Karpas-422 (cell line): ENCODE measurements around the gene QRICH2. TPM values are rescaled to one million over a fixed set of nuclear protein-coding genes. Genes with fewer than 3 reads are reported as not detected.
"Not testable (repeated sequence)": the region's sequence is repeated elsewhere in the genome, so short reads cannot be mapped to it uniquely, and the experiment has no call there.

Experiments used
- DNase-seq: peaks from one replicate; pipeline ENCODE4 v3.0.0-alpha.2; 2015
- H2AFZ ChIP-seq: fragments of 200-600 bp; sonication (generic); 2 replicates; pipeline ENCODE4 v1.6.1; 2014; ENCODE audit warnings: antibody characterized with exemption, low read length, mixed read lengths
- H3K27ac ChIP-seq: fragments of 200-600 bp; sonication (generic); 2 replicates; pipeline ENCODE4 v1.5.1; 2014; ENCODE audit warnings: mild to moderate bottlenecking, low read length, moderate library complexity
- H3K27me3 ChIP-seq: fragments of 200-600 bp; sonication (generic); 2 replicates; pipeline ENCODE4 v1.6.1; 2014; ENCODE audit warnings: low read length, mixed read lengths
- H3K36me3 ChIP-seq: fragments of 200-600 bp; sonication (generic); 2 replicates; pipeline ENCODE4 v1.6.1; 2014; ENCODE audit warnings: low read length, mixed read lengths; ENCODE audit not compliant: insufficient read depth
- H3K4me1 ChIP-seq: fragments of 200-600 bp; sonication (generic); 2 replicates; pipeline ENCODE4 v1.6.1; 2014; ENCODE audit warnings: mild to moderate bottlenecking, low read length, mixed read lengths
- H3K4me2 ChIP-seq: fragments of 200-600 bp; sonication (generic); 2 replicates; pipeline ENCODE4 v1.6.1; 2014; ENCODE audit warnings: low read length, low read depth, mild to moderate bottlenecking; ENCODE audit not compliant: poor library complexity, severe bottlenecking
- H3K4me3 ChIP-seq: fragments of 200-600 bp; sonication (generic); 2 replicates; pipeline ENCODE4 v1.5.1; 2014; ENCODE audit warnings: mild to moderate bottlenecking, antibody characterized with exemption, low read length, mixed read lengths
- H3K79me2 ChIP-seq: fragments of 200-600 bp; sonication (generic); 2 replicates; pipeline ENCODE4 v1.6.1; 2014; ENCODE audit warnings: mild to moderate bottlenecking, low read length, mixed read lengths
- H3K9ac ChIP-seq: fragments of 200-600 bp; sonication (generic); 2 replicates; pipeline ENCODE4 v1.6.0; 2014; ENCODE audit warnings: low read length
- H3K9me2 ChIP-seq: fragments of 200-600 bp; sonication (generic), shearing (Covaris generic); replicated peaks from 2 replicates; pipeline ENCODE4 v1.6.0; 2014; ENCODE audit warnings: mild to moderate bottlenecking, low read length, moderate library complexity; ENCODE audit not compliant: insufficient read depth
- H3K9me3 ChIP-seq: fragments of 300-700, 200-600 bp; sonication (generic); 2 replicates; pipeline ENCODE4 v1.6.1; 2014; ENCODE audit warnings: low read length, mixed read lengths
- H4K20me1 ChIP-seq: fragments of 200-600 bp; sonication (generic); 2 replicates; pipeline ENCODE4 v1.6.1; 2014; ENCODE audit warnings: mild to moderate bottlenecking, antibody characterized with exemption, low read length, low read depth; ENCODE audit not compliant: insufficient read depth
- total RNA-seq: library from RNA; depleted of rRNA; stranded (reverse); fragments of >200 nt; shearing (Covaris generic); gene quantifications from 2 replicates; pipeline ENCODE4 v1.2.3, GENCODE V29; 2014; ENCODE audit warnings: low replicate concordance

The QRICH2 gene
- total RNA-seq, 1 experiment from 2014 or later, result 3.1 TPM

- Histone ChIP-seq H2AFZ (no peak overlapping the region), H3K27me3 (no peaks in the 10 kb centered on the region), H3K9me2 (no peaks in the 10 kb centered on the region), H3K4me2 (peak overlapping the region; percentile 20), H3K4me1 (peaks cover 19% of the 10 kb centered on the region), H3K4me3 (no peak overlapping the region), H3K36me3 (no peaks in the 10 kb centered on the region), H3K27ac (no peak overlapping the region), H3K9ac (no peak overlapping the region), H3K9me3 (no peaks in the 10 kb centered on the region), H3K79me2 (peaks cover 34% of the 10 kb centered on the region), H4K20me1 (no peaks in the 10 kb centered on the region; the same call in 1 of the 2 replicates)
- peak; percentile 27 for DNase-seq
Measured at GRCh38 chr17:76351526-76352071, 43.5 kb upstream of the QRICH2 start.

- peaks cover 34% of the 10 kb centered on the region for H3K79me2 ChIP-seq
- H3K4me2 ChIP-seq, result no peak overlapping the region
- H3K9me2 ChIP-seq, result no peaks in the 10 kb centered on the region
- H4K20me1 ChIP-seq, result no peaks in the 10 kb centered on the region; the same call in 1 of the 2 replicates
- peaks cover 17% of the 10 kb centered on the region for H3K4me1 ChIP-seq
- H3K36me3 ChIP-seq, result no peaks in the 10 kb centered on the region
- no peaks in the 10 kb centered on the region for H3K27me3 ChIP-seq
- H2AFZ ChIP-seq, result no peak overlapping the region
- H3K27ac ChIP-seq, result no peak overlapping the region
- no peak overlapping the region for H3K9ac ChIP-seq
- no peaks in the 10 kb centered on the region for H3K9me3 ChIP-seq
- peak; percentile 9 for DNase-seq
- H3K4me3 ChIP-seq, result no peak overlapping the region
Measured at GRCh38 chr17:76350463-76350862, 42.4 kb upstream of the QRICH2 start.

GRCh38 chr17:76346936-76347335 lies 38.9 kb upstream of the QRICH2 start:
- H2AFZ ChIP-seq, H4K20me1 ChIP-seq, H3K4me2 ChIP-seq, H3K4me3 ChIP-seq, H3K9me3 ChIP-seq, H3K9me2 ChIP-seq, H3K27ac ChIP-seq, DNase-seq, H3K4me1 ChIP-seq, H3K9ac ChIP-seq, H3K27me3 ChIP-seq, H3K36me3 ChIP-seq: not testable (repeated sequence)
- peaks cover 23% of the 10 kb centered on the region for H3K79me2 ChIP-seq

GRCh38 chr17:76345377-76345974 lies 37.4 kb upstream of the QRICH2 start:
- Histone ChIP-seq H3K79me2 (peaks cover 9% of the 10 kb centered on the region), H2AFZ (no peak overlapping the region), H3K4me3 (no peak overlapping the region), H3K9me3 (no peaks in the 10 kb centered on the region), H3K4me2 (no peak overlapping the region), H3K27ac (no peak overlapping the region), H3K9ac (no peak overlapping the region), H4K20me1 (no peaks in the 10 kb centered on the region), H3K27me3 (no peaks in the 10 kb centered on the region), H3K36me3 (no peaks in the 10 kb centered on the region), H3K9me2 (no peaks in the 10 kb centered on the region), H3K4me1 (no peaks in the 10 kb centered on the region)
- peak; percentile 31 for DNase-seq

- Histone ChIP-seq H3K36me3 (no peaks in the 10 kb centered on the region), H4K20me1 (no peaks in the 10 kb centered on the region), H3K9me3 (no peaks in the 10 kb centered on the region), H3K27me3 (no peaks in the 10 kb centered on the region), H3K4me2 (no peak overlapping the region), H3K4me3 (no peak overlapping the region), H3K9ac (no peak overlapping the region), H3K4me1 (no peaks in the 10 kb centered on the region), H3K79me2 (0 out of 2 replicates have a peak, but pooled peaks cover under 1% of the 10 kb centered on the region), H3K9me2 (no peaks in the 10 kb centered on the region), H3K27ac (no peak overlapping the region), H2AFZ (no peak overlapping the region)
- DNase-seq, result no peak
Measured at GRCh38 chr17:76343106-76343505, 35.0 kb upstream of the QRICH2 start.

- Histone ChIP-seq H3K27ac (no peak overlapping the region), H3K36me3 (no peaks in the 10 kb centered on the region), H3K9me3 (no peaks in the 10 kb centered on the region), H3K79me2 (peaks cover 15% of the 10 kb centered on the region; the same call in 1 of the 2 replicates), H3K4me3 (no peak overlapping the region), H3K27me3 (no peaks in the 10 kb centered on the region), H3K4me1 (no peaks in the 10 kb centered on the region), H3K9me2 (no peaks in the 10 kb centered on the region), H2AFZ (no peak overlapping the region), H3K9ac (no peak overlapping the region), H4K20me1 (no peaks in the 10 kb centered on the region), H3K4me2 (no peak overlapping the region)
- no peak for DNase-seq
Measured at GRCh38 chr17:76341301-76341700, 33.2 kb upstream of the QRICH2 start.

GRCh38 chr17:76337413-76337777 lies 29.3 kb upstream of the QRICH2 start:
- H4K20me1 ChIP-seq, result no peaks in the 10 kb centered on the region
- H3K4me1 ChIP-seq, result no peaks in the 10 kb centered on the region
- no peak overlapping the region for H3K4me3 ChIP-seq
- H3K79me2 ChIP-seq, result peaks cover 22% of the 10 kb centered on the region
- no peak for DNase-seq
- no peak overlapping the region for H3K9ac ChIP-seq
- H3K36me3 ChIP-seq, result no peaks in the 10 kb centered on the region
- H3K9me2 ChIP-seq, result no peaks in the 10 kb centered on the region
- H3K27ac ChIP-seq, result no peak overlapping the region
- H3K4me2 ChIP-seq, result no peak overlapping the region
- no peaks in the 10 kb centered on the region for H3K9me3 ChIP-seq
- no peak overlapping the region for H2AFZ ChIP-seq
- H3K27me3 ChIP-seq, result no peaks in the 10 kb centered on the region

GRCh38 chr17:76336756-76337412 lies 28.8 kb upstream of the QRICH2 start:
- H3K9ac ChIP-seq, result no peak overlapping the region
- H3K4me1 ChIP-seq, result no peaks in the 10 kb centered on the region
- H3K36me3 ChIP-seq, result no peaks in the 10 kb centered on the region

More at GRCh38 chr17:76336756-76337412, 28.8 kb upstream of the QRICH2 start:
- Histone ChIP-seq H3K79me2 (peaks cover 22% of the 10 kb centered on the region), H4K20me1 (no peaks in the 10 kb centered on the region), H3K4me2 (no peak overlapping the region), H3K4me3 (no peak overlapping the region), H3K9me2 (no peaks in the 10 kb centered on the region), H3K27ac (no peak overlapping the region), H2AFZ (no peak overlapping the region), H3K9me3 (no peaks in the 10 kb centered on the region), H3K27me3 (no peaks in the 10 kb centered on the region)
- no peak for DNase-seq
